NCI-H2196 (cell line): ENCODE data around the gene TRIM54.
A peak's percentile ranks its signal among the peaks of the same experiment; 100 is the strongest.

ENCODE experiments used
- DNase-seq: peaks from one replicate; lab custom pipeline; 2025; ENCODE audit not compliant: unreplicated experiment; lab: John Stamatoyannopoulos, UW

Gene TRIM54

DNA sequence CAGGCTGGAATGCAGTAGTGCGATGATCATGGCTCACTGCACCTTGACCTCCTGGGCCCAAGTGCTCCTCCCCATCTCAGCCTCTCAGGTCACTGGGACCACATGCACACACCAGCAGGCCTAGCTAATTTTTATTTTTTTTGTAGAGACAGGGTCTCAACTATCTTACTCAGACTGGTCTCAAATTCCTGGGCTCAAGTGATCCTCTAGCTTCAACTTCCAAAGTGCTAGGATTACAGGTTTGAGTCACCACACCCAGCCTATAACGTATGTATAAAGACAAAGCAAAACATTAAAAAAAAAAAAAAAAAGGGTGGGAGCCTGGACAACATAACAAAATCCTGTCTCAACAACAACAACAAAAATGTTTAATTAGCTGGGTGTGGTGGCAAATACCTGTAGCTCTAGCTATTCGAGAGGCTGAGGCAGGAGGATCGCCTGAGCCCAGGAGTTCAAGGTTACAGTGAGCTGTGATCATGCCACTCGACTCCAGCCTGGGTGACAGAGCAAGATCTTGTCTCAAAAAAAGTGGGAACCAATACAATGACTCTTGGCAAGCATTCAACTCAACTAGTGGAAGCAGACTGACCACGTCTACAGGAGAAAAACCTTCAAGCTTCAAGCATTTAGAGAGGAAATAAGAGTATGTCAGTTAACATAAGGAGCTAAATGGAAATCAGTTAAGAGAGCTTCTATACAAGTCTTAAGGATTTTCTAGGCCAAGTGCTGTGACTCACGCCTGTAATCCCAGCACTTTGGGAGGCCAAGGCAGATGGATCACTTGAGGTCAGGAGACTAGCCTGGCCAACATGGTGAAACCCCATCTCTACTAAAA is 71.8 kb downstream of the TRIM54 start:
- DNase-seq = no peak

DNA sequence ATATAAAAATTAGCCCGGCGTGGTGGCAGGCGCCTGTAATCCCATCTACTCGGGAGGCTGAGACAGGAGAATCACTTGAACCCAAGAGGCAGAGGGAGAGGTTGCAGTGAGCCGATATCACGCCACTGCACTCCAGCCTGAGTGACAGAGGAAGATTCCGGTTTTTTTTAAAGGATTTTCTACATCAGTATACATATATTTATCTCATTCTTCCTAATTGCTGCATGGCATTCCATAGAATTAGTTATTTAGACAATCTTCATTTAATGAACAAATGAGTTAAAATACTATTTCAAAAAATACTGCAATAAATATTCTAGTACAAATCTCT is 72.3 kb downstream of the TRIM54 start:
- no peak for DNase-seq

GRCh38 chr2:27356056-27356381 is 73.8 kb downstream of the TRIM54 start:
- DNase-seq = peak; percentile 68

GRCh38 chr2:27356382-27357181 is 74.4 kb downstream of the TRIM54 start, which contains the start of gene GTF3C2:
GTF3C2 (minus strand) TSS chr2:27356764; CDS start chr2:27343554, 13,210 bp downstream.
- peak; percentile 96 for DNase-seq
